ENCODE measurements around the gene SPON2. TPM values are rescaled to one million over a fixed set of nuclear protein-coding genes. Genes with fewer than 3 reads are reported as not detected.

Gene SPON2
- total RNA-seq, 2 experiments from 2014 or later = 8.4 to 35.3 TPM

GRCh38 chr4:1178300-1179088 is 6.1 kb upstream of the SPON2 start:
- ChIA-PET CTCF (ENCODE audit: unreplicated experiment) (no interaction called here), POLR2A (no interaction called here)
- Histone ChIP-seq H3K4me1 (ENCODE audit: insufficient read depth, low read length, poor library complexity, severe bottlenecking) (no peaks in the 10 kb centered on the region), H3K9me2 (ENCODE audit: insufficient read depth, low read length) (no peaks in the 10 kb centered on the region), H3K27ac (ENCODE audit: low read depth, low read length, poor library complexity, severe bottlenecking) (no peak overlapping the region), H3K4me3 (ENCODE audit: low read depth, low read length, poor library complexity, severe bottlenecking) (no peak overlapping the region), H3K9me3 (ENCODE audit: low read length) (peaks cover 30% of the 10 kb centered on the region; the same call in 1 of the 2 replicates), H3K36me3 (ENCODE audit: insufficient read depth, low read length) (no peaks in the 10 kb centered on the region; the same call in 1 of the 2 replicates), H2AFZ (ENCODE audit: low read length) (no peak overlapping the region), H3K4me2 (ENCODE audit: low read length) (no peak overlapping the region), H4K20me1 (ENCODE audit: insufficient read depth, low read length) (no peaks in the 10 kb centered on the region), H3K79me2 (ENCODE audit: insufficient read depth, low read depth, low read length) (no peaks in the 10 kb centered on the region)
- no TSS peak for BruUV-seq (replicated peaks)
- TF ChIP-seq EZH2phosphoT487 (IDR thresholded peaks at IDR 0.05; ENCODE audit: borderline replicate concordance, low read depth, low read length) (no peak), CTCF (conservative IDR thresholded peaks at IDR 0.05; ENCODE audit: low read length) (no peak)
- DNase-seq (ENCODE audit: low spot score) = no peak
- intact Hi-C loops (cut with micrococcal nuclease; ENCODE audit: unreplicated experiment) = no loop called here

- H3K4me3 ChIP-seq (ENCODE audit: low read depth, low read length, poor library complexity, severe bottlenecking) = no peak overlapping the region
- H3K36me3 ChIP-seq (ENCODE audit: insufficient read depth, low read length) = no peaks in the 10 kb centered on the region; the same call in 1 of the 2 replicates
- POLR2A ChIA-PET = no interaction called here
- no peak overlapping the region for H3K27ac ChIP-seq (ENCODE audit: low read depth, low read length, poor library complexity, severe bottlenecking)
- CTCF ChIA-PET (ENCODE audit: unreplicated experiment) = no interaction called here
- H4K20me1 ChIP-seq (ENCODE audit: insufficient read depth, low read length) = no peaks in the 10 kb centered on the region
- no peaks in the 10 kb centered on the region for H3K79me2 ChIP-seq (ENCODE audit: insufficient read depth, low read depth, low read length)
- H3K4me2 ChIP-seq (ENCODE audit: low read length) = no peak overlapping the region
- no peak overlapping the region for H2AFZ ChIP-seq (ENCODE audit: low read length)
- peaks cover 28% of the 10 kb centered on the region; the same call in 1 of the 2 replicates for H3K9me3 ChIP-seq (ENCODE audit: low read length)
- no peak for TF ChIP-seq EZH2phosphoT487 (IDR thresholded peaks at IDR 0.05; ENCODE audit: borderline replicate concordance, low read depth, low read length)
- no peak for TF ChIP-seq CTCF (conservative IDR thresholded peaks at IDR 0.05; ENCODE audit: low read length)
- no peaks in the 10 kb centered on the region for H3K9me2 ChIP-seq (ENCODE audit: insufficient read depth, low read length)
- no TSS peak for BruUV-seq (replicated peaks)
- H3K4me1 ChIP-seq (ENCODE audit: insufficient read depth, low read length, poor library complexity, severe bottlenecking) = no peaks in the 10 kb centered on the region
- DNase-seq (ENCODE audit: low spot score) = no peak
- intact Hi-C loops (cut with micrococcal nuclease; ENCODE audit: unreplicated experiment) = no loop called here
Measured at GRCh38 chr4:1177274-1178141, 5.1 kb upstream of the SPON2 start.
